Gastrocnemius medialis (tissue), 4 donors: ENCODE results near the gene ABLIM3.

Source experiments
- CTCF ChIP-seq, 5 experiments: fragments of 450-650 bp in 3 of 5; fragments of 200-600 bp in 2 of 5; sonication (generic) in 2 of 5; IDR thresholded peaks in 4 of 5; conservative IDR thresholded peaks in 1 of 5; 1 replicate in 4 of 5; 2 replicates in 1 of 5; pipeline ENCODE4 v1.5.1; 2016 to 2019; ENCODE audit warnings: antibody characterized with exemption in 5 of 5, mild to moderate bottlenecking in 3 of 5, moderate library complexity in 3 of 5
- POLR2A ChIP-seq, 2 donors: fragments of 450-650 bp; IDR thresholded peaks; one replicate each; pipeline ENCODE4 v1.6.1; 2017; ENCODE audit warnings: antibody characterized with exemption in 2 of 2, mild to moderate bottlenecking in 2 of 2, moderate library complexity in 2 of 2

- TF ChIP-seq CTCF (IDR thresholded peaks at IDR 0.05 in 4 of 5, conservative IDR thresholded peaks at IDR 0.05 in 1 of 5), result no peak
- no peak for TF ChIP-seq POLR2A (IDR thresholded peaks at IDR 0.05)
Observed at GRCh38 chr5:149246906-149247305, 105.6 kb downstream of the ABLIM3 start.
